A673 (cell line): Measurements from ENCODE around the gene DDX54. TPM values are rescaled to one million over a fixed set of nuclear protein-coding genes. Genes with fewer than 3 reads are reported as not detected.
"Not testable (repeated sequence)": the region's sequence is repeated elsewhere in the genome, so short reads cannot be mapped to it uniquely, and the experiment has no call there.

Source experiments
- BruUV-seq: library from RNA; stranded (reverse); fragments of 400-500 nt; replicated peaks from 2 replicates; lab custom pipeline; 2021; lab: Mats Ljungman, UMichigan
- CTCF ChIA-PET: fragments of 300-600 bp; sonication (Branson Sonifier 250); formaldehyde crosslinking; loops from one replicate; lab custom pipeline; 2022; ENCODE audit warnings: antibody characterized with exemption; lab: Charles Lee
- POLR2A ChIA-PET: fragments of 300-600 bp; sonication (Branson Sonifier 250); formaldehyde crosslinking; loops from one replicate; lab custom pipeline; 2022; ENCODE audit warnings: antibody characterized with exemption; ENCODE audit not compliant: low non-redundant PET; lab: Charles Lee
- DNase-seq: peaks from one replicate; pipeline ENCODE4 v3.0.0-alpha.2; 2015; ENCODE audit warnings: low spot score
- H3K27ac ChIP-seq: fragments of 200-600 bp; sonication (generic); 2 replicates; pipeline ENCODE4 v1.5.1; 2016; ENCODE audit warnings: mixed run types, low read depth, mild to moderate bottlenecking, mixed read lengths, antibody characterized with exemption, low read length; ENCODE audit not compliant: poor library complexity, severe bottlenecking
- H3K27me3 ChIP-seq: fragments of 200-600 bp; sonication (generic); replicated peaks from 2 replicates; pipeline ENCODE4 v1.6.1; 2017; ENCODE audit warnings: mixed run types, low read depth, mild to moderate bottlenecking, mixed read lengths, antibody characterized with exemption, low read length; ENCODE audit not compliant: insufficient read depth, poor library complexity
- H3K36me3 ChIP-seq: fragments of 200-600 bp; sonication (generic); 2 replicates; pipeline ENCODE4 v1.6.1; 2016; ENCODE audit warnings: mixed run types, mild to moderate bottlenecking, mixed read lengths, antibody characterized with exemption, low read length; ENCODE audit not compliant: insufficient read depth, poor library complexity, severe bottlenecking
- H3K4me1 ChIP-seq: fragments of 200-600 bp; sonication (generic); 2 replicates; pipeline ENCODE4 v1.6.1; 2017; ENCODE audit warnings: mixed run types, mild to moderate bottlenecking, mixed read lengths, antibody characterized with exemption, low read length; ENCODE audit not compliant: insufficient read depth, poor library complexity, severe bottlenecking
- H3K4me3 ChIP-seq: fragments of 200-600 bp; sonication (generic); 2 replicates; pipeline ENCODE4 v1.5.1; 2016; ENCODE audit warnings: low read depth, mixed run types, mild to moderate bottlenecking, mixed read lengths, low read length; ENCODE audit not compliant: poor library complexity, severe bottlenecking
- H3K9me3 ChIP-seq: fragments of 200-600 bp; sonication (generic); 2 replicates; pipeline ENCODE4 v1.6.1; 2016; ENCODE audit warnings: mixed run types, low read depth, mild to moderate bottlenecking, mixed read lengths, antibody characterized with exemption, low read length; ENCODE audit not compliant: poor library complexity, severe bottlenecking
- EZH2 ChIP-seq: fragments of 200-600 bp; sonication (generic); IDR thresholded peaks from 2 replicates; pipeline ENCODE4 v1.6.1; 2017; ENCODE audit warnings: borderline replicate concordance, low read depth, mild to moderate bottlenecking, mixed read lengths, antibody characterized with exemption, low read length; ENCODE audit not compliant: poor library complexity, severe bottlenecking
- intact Hi-C: fragments of 100-400 bp; cut with micrococcal nuclease; formaldehyde crosslinking; loops from one replicate; pipeline ENCODE4 v1.10.0; 2022; ENCODE audit not compliant: unreplicated experiment
- total RNA-seq: library from RNA; stranded (reverse); gene quantifications from 2 replicates; pipeline ENCODE4 v1.2.3, GENCODE V29; 2021
- TF ChIP-seq, protein P1 (sequence below): fragments of 300-800, 200-600 bp; sonication (generic); conservative IDR thresholded peaks from 2 replicates; pipeline ENCODE4 v1.5.1; 2017; ENCODE audit warnings: low read depth, mild to moderate bottlenecking, antibody characterized with exemption, low read length, moderate library complexity, mixed read lengths

DDX54 gene
- total RNA-seq, 1 experiment from 2014 or later: 116 TPM

- Histone ChIP-seq H3K9me3 (no peaks in the 10 kb centered on the region), H3K4me1 (no peaks in the 10 kb centered on the region), H3K27ac (no peak overlapping the region), H3K36me3 (no peaks in the 10 kb centered on the region), H3K27me3 (no peaks in the 10 kb centered on the region), H3K4me3 (no peak overlapping the region)
- CTCF ChIA-PET: no interaction called here
- POLR2A ChIA-PET: no interaction called here
- BruUV-seq: no TSS peak
- TF ChIP-seq EZH2: no peak
- TF ChIP-seq, protein P1, sequence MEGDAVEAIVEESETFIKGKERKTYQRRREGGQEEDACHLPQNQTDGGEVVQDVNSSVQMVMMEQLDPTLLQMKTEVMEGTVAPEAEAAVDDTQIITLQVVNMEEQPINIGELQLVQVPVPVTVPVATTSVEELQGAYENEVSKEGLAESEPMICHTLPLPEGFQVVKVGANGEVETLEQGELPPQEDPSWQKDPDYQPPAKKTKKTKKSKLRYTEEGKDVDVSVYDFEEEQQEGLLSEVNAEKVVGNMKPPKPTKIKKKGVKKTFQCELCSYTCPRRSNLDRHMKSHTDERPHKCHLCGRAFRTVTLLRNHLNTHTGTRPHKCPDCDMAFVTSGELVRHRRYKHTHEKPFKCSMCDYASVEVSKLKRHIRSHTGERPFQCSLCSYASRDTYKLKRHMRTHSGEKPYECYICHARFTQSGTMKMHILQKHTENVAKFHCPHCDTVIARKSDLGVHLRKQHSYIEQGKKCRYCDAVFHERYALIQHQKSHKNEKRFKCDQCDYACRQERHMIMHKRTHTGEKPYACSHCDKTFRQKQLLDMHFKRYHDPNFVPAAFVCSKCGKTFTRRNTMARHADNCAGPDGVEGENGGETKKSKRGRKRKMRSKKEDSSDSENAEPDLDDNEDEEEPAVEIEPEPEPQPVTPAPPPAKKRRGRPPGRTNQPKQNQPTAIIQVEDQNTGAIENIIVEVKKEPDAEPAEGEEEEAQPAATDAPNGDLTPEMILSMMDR: no peak
- DNase-seq: no peak
- intact Hi-C loops: no loop called here
Observed at GRCh38 chr12:113211160-113211559, 25.9 kb upstream of the DDX54 start.

- no peak for TF ChIP-seq EZH2
- TF ChIP-seq, protein P1: no peak
- no peaks in the 10 kb centered on the region for H3K9me3 ChIP-seq
- no peaks in the 10 kb centered on the region for H3K4me1 ChIP-seq
- POLR2A ChIA-PET: no interaction called here
- no peak overlapping the region for H3K27ac ChIP-seq
- no peaks in the 10 kb centered on the region for H3K27me3 ChIP-seq
- intact Hi-C loops: no loop called here
- H3K36me3 ChIP-seq: no peaks in the 10 kb centered on the region
- CTCF ChIA-PET: no interaction called here
- no peak overlapping the region for H3K4me3 ChIP-seq
- DNase-seq: no peak
- no TSS peak for BruUV-seq
Observed at GRCh38 chr12:113208041-113208934, 23.0 kb upstream of the DDX54 start.

DNA sequence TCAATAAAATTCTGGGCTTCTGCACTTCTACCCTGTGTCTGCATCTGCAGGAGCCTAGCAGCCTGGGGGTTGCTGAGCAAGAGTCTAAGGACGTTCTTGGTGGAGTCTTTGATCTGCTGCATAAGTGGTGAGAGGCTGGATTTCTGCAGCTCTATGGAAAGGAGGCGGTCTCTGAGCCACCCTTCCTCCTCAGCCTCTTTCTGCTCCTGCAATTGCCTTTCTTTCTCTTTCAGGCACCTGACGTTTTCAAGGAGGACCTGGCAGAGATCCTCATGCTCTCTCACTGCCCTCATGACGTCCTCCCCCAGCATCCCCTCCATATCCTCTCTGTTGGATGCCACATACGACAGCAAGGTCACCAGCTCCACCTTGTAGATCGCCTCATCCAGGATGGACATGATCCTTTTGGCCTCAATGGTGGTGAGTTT is 22.3 kb upstream of the DDX54 start:
- no peaks in the 10 kb centered on the region for H3K27me3 ChIP-seq
- no TSS peak for BruUV-seq
- H3K9me3 ChIP-seq: no peaks in the 10 kb centered on the region
- TF ChIP-seq, protein P1: no peak
- no peak for TF ChIP-seq EZH2
- DNase-seq: no peak
- no peaks in the 10 kb centered on the region for H3K4me1 ChIP-seq
- CTCF ChIA-PET: no interaction called here
- no peaks in the 10 kb centered on the region for H3K36me3 ChIP-seq
- no peak overlapping the region for H3K27ac ChIP-seq
- H3K4me3 ChIP-seq: no peak overlapping the region
- POLR2A ChIA-PET: no interaction called here
- intact Hi-C loops: no loop called here

DNA sequence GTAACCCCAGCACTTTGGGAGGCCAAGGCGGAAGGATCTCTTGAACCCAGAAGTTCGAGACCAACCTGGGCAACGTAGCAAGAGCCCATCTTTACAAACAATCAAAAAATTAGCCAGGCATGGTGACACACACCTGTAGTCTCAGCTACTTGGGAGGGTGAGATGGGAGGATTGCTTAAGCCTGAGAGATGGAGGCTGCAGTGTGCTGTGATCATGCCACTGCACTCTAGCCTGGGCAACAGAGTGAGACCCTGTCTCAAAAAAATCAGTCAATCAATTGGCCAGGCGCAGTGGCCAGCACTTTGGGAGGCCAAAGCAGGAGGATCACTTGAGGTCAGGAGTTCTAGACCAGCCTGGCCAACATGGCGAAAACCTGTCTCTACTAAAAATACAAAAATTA is 21.5 kb upstream of the DDX54 start:
- H3K36me3 ChIP-seq, POLR2A ChIA-PET, H3K9me3 ChIP-seq: not testable (repeated sequence)

More for the DNA sequence above, 21.5 kb upstream of the DDX54 start:
- H3K4me1 ChIP-seq, CTCF ChIA-PET, H3K27me3 ChIP-seq, BruUV-seq, intact Hi-C loops, H3K27ac ChIP-seq, H3K4me3 ChIP-seq, DNase-seq: not testable (repeated sequence)
